Prostate gland (tissue), 2 donors: ENCODE data around the gene RPS3.

ENCODE experiments used
- POLR2A ChIP-seq: fragments of 450-650 bp; IDR thresholded peaks from one replicate; pipeline ENCODE4 v1.6.1; 2016; ENCODE audit warnings: antibody characterized with exemption, mild to moderate bottlenecking
- TF ChIP-seq, protein P1 (sequence below), 4 experiments: fragments of 200-600 bp in 2 of 4; fragments of 450-650 bp in 2 of 4; sonication (generic) in 2 of 4; IDR thresholded peaks; 1 replicate in 3 of 4; 2 replicates in 1 of 4; pipeline ENCODE4 v1.5.1; 2016 to 2019; ENCODE audit warnings: antibody characterized with exemption in 4 of 4, mild to moderate bottlenecking in 2 of 4, moderate library complexity in 2 of 4

DNA sequence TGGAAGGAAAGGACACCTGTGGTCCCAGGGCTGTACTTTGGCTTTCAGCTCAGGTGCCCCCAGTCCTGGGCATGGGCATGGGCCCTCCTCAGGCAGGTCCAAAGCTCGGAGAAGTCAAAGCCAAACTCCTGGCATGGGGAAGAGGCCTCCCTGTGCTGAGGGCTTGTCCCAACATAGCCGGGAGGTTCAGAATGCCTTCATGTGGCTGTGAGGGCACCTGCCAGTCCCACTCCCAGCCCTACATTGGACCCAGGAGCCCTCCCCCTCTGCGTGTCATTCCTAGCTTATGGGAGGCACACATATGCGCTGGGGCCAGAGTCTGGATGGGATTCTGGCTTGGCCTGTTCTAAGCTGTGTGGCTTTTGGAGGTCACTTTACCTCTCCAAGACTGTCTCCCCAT is 34.7 kb downstream of the RPS3 start:
- TF ChIP-seq, protein P1, sequence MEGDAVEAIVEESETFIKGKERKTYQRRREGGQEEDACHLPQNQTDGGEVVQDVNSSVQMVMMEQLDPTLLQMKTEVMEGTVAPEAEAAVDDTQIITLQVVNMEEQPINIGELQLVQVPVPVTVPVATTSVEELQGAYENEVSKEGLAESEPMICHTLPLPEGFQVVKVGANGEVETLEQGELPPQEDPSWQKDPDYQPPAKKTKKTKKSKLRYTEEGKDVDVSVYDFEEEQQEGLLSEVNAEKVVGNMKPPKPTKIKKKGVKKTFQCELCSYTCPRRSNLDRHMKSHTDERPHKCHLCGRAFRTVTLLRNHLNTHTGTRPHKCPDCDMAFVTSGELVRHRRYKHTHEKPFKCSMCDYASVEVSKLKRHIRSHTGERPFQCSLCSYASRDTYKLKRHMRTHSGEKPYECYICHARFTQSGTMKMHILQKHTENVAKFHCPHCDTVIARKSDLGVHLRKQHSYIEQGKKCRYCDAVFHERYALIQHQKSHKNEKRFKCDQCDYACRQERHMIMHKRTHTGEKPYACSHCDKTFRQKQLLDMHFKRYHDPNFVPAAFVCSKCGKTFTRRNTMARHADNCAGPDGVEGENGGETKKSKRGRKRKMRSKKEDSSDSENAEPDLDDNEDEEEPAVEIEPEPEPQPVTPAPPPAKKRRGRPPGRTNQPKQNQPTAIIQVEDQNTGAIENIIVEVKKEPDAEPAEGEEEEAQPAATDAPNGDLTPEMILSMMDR (IDR thresholded peaks at IDR 0.05), result no peak
- no peak for TF ChIP-seq POLR2A
